ENCODE results near the gene RAD23A.
"Not testable (repeated sequence)": the region's sequence is repeated elsewhere in the genome, so short reads cannot be mapped to it uniquely, and the experiment has no call there.

The RAD23A gene

GRCh38 chr19:12955575-12955974, 9.9 kb downstream of the RAD23A start:
- not testable (repeated sequence) for DNase-seq (ENCODE audit: low spot score)

GRCh38 chr19:12955996-12956395, 10.3 kb downstream of the RAD23A start:
- no peak for DNase-seq (ENCODE audit: low spot score)

GRCh38 chr19:12956446-12957388, 11.1 kb downstream of the RAD23A start, which contains the start of gene GADD45GIP1:
GADD45GIP1 (minus strand) TSS chr19:12957223; CDS start chr19:12957212, 11 bp downstream.
- DNase-seq (ENCODE audit: low spot score), result peak; percentile 63

GRCh38 chr19:12957389-12957952, 11.8 kb downstream of the RAD23A start:
- not testable (repeated sequence) for DNase-seq (ENCODE audit: low spot score)

GRCh38 chr19:12959481-12959880, 13.8 kb downstream of the RAD23A start:
- no peak for DNase-seq (ENCODE audit: low spot score)

GRCh38 chr19:12965017-12965811, 19.6 kb downstream of the RAD23A start:
- peak; percentile 63 for DNase-seq (ENCODE audit: low spot score)

DNA sequence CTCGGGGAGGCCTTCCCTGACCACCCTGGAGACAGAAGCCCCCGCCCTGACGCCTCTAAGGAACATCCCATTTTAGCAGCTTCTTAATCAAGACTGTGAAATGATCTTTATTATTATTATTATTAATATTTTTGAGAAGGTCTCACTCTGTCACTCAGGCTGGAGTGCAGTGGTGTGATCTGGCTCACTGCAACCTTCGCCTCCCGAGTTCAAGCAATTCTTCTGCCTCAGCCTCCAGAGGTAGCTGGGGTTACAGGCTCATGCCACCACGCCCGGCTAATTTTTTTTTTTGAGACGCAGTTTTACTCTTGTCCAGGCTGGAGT, 20.1 kb downstream of the RAD23A start:
- no peak for DNase-seq (ENCODE audit: low spot score)

DNA sequence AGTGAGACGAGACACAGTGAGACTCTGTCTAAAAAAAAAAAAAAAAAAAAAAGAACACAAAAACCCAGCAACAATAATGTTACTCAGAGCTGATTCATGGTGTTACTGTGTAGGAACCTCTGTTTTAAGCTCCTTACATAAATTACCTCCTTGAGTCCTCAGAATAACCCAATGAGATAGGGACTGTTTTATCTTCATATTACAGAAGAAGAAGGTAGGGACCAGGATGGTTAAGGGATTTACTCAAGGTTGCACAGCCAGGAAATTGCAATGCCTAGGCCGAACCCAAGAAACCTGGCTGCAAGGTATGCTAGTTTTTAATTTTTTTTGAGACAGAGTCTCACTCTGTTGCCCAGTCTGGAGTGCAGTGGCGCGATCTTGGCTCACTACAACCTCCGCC, 22.2 kb downstream of the RAD23A start:
- DNase-seq (ENCODE audit: low spot score), result no peak

DNA sequence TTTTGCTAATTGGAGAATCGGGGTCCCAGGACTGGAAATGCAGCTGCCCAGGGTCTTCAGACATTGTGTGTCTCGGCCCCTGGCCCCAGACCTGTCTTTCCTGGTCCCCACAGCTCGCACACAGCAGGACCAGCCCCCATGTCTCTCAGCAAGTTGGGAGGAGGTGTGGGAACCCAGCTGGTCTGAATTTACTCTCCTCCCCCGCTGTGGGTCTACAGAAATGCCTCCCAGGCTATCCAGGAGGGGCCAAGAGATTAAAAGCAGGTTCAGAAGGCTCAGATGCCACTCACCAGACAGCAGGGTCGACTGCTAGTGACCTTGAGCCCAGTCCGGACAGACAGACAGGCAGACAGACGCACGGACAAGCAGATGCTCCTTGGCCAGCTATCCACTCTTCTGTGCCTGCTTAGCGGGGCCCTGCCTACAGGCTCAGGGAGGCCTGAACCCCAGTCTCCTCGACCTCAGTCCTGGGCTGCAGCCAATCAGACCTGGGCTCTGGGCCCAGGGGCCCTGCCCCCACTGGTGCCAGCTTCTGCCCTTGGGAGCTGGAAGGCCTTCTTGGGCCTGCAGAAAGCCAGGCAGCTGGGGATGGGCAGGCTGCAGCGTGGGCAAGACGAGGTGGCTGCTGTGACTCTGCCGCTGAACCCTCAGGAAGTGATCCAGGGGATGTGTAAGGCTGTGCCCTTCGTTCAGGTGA, 23.8 kb downstream of the RAD23A start, which contains the start of gene DAND5:
TSS of gene DAND5 (plus strand) at position 285 of the 697 bp plus-strand sequence. CDS start at position 370, 85 bp downstream.
- peak; percentile 48 for DNase-seq (ENCODE audit: low spot score)

DNA sequence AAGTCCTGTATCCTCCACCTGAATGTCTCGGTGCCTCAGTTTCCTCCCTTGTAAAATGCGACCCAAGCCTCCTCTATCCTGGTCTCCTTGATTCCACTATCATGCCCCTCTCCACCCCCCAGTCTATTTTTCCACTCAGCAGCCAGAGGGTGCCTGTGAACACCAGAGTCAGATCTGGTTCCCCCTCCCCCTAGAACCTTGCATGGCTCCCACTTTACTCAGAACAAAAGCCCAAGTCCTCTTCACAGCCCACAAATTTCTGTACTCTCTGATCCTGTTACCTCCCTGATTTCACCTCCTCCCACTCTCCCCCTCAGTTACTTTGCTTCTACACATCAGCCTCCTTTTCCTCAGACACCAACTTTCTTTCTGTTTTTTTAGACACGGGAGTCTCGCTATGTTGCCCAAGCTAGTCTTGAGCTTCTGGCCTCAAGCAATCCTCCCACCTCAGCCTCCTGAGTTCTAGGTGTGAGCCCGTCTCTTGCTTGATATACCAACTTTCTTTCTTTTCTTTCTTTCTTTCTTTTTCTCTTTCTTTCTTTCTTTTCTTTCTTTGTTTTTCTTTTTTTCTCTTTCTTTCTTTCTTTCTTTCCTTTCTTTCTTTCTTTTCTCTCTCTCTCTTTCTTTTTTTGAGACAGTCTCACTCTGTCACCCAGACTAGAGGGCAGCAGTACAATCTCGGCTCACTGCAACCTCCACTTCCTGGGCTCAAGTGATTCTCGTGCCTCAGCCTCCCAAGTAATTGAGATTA, 24.6 kb downstream of the RAD23A start:
- DNase-seq (ENCODE audit: low spot score), result no peak

GRCh38 chr19:12973236-12973635, 27.6 kb downstream of the RAD23A start:
- no peak for DNase-seq (ENCODE audit: low spot score)

- no peak for DNase-seq (ENCODE audit: low spot score)
Observed at GRCh38 chr19:12974301-12975220, 28.9 kb downstream of the RAD23A start.

DNA sequence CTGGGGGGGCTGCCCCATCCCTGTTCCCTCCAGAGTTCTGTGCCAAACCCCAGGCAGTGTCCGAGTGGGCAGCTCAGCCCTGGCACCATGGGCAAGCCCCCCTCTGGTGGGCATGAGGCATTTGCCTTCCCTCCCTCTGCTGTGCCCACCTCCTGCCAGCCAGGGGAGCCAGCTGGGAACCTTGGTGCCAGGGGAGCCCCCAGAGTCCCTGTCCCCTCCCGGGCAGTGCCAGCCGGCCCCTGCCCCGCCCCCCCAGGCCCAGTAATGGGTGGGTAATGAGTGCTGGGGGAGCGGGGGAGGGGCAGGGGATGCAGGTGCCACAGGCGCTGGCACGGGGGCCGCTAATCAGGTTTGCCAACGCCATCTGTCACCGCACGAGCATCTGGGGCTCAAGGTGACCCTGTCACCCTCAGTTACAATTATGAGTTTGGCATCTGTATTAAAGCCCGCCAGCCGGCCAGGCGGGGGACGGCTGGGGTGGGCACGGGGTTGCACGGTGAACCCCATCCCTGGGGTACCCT, 29.6 kb downstream of the RAD23A start:
- DNase-seq (ENCODE audit: low spot score), result no peak

- not testable (repeated sequence) for DNase-seq (ENCODE audit: low spot score)
Observed at GRCh38 chr19:12976109-12976508, 30.4 kb downstream of the RAD23A start.

GRCh38 chr19:12979974-12980373, 34.3 kb downstream of the RAD23A start:
- DNase-seq (ENCODE audit: low spot score), result no peak

DNA sequence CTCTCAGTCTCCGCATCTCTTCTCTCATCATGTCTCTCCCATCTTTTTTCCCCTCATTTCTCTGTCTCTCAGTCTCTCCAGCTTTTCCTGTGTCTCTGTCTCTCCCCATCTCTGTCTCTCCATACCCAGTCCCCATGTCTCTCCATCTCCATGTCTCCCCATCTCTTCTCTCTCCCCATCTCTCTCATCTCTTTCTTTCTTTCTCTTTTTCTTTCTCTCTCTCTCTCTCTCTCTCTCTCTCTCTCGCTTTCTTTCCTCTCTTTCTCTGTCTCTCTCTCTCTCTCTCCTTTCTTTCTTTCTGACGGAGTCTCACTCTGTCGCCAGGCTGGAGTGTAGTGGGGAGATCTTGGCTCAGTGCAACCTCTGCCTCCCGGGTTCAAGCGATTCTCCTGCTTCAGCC, 37.0 kb downstream of the RAD23A start:
- no peak for DNase-seq (ENCODE audit: low spot score)

GRCh38 chr19:12983091-12983490, 37.4 kb downstream of the RAD23A start:
- no peak for DNase-seq (ENCODE audit: low spot score)

- DNase-seq (ENCODE audit: low spot score), result peak; percentile 82
Observed at GRCh38 chr19:12983542-12984142, 38.0 kb downstream of the RAD23A start.

- DNase-seq (ENCODE audit: low spot score), result no peak
Observed at GRCh38 chr19:12984143-12984627, 38.5 kb downstream of the RAD23A start.

Measured in globus pallidus (tissue), 1 donor.